Daoy (cell line): ENCODE data around the gene FOXN3. TPM values are rescaled to one million over a fixed set of nuclear protein-coding genes. Genes with fewer than 3 reads are reported as not detected.
A peak's percentile ranks its signal among the peaks of the same experiment; 100 is the strongest.

ENCODE experiments used
- DNase-seq: peaks from one replicate; pipeline ENCODE4 v3.0.0-alpha.2; 2015; ENCODE audit warnings: low read depth
- total RNA-seq: library from RNA; depleted of rRNA; stranded (reverse); fragments of >200 nt; shearing (Covaris generic); gene quantifications from 2 replicates; pipeline ENCODE4 v1.2.3, GENCODE V29; 2014

Gene FOXN3
- total RNA-seq, 1 experiment from 2014 or later = 17.7 TPM

- no peak for DNase-seq
Measured at GRCh38 chr14:89197623-89198022, 219.4 kb downstream of the FOXN3 start.

GRCh38 chr14:89196545-89196944, 220.5 kb downstream of the FOXN3 start:
- no peak for DNase-seq

- no peak for DNase-seq
Measured at GRCh38 chr14:89194376-89194775, 222.7 kb downstream of the FOXN3 start.

GRCh38 chr14:89190765-89191513, 226.1 kb downstream of the FOXN3 start:
- DNase-seq = no peak

GRCh38 chr14:89188492-89188891, 228.5 kb downstream of the FOXN3 start:
- DNase-seq = no peak

GRCh38 chr14:89187501-89187900, 229.5 kb downstream of the FOXN3 start:
- DNase-seq = no peak

- DNase-seq = no peak
Measured at GRCh38 chr14:89186856-89187376, 230.1 kb downstream of the FOXN3 start.

GRCh38 chr14:89185919-89186855, 230.8 kb downstream of the FOXN3 start:
- peak; percentile 41 for DNase-seq

- DNase-seq = no peak
Measured at GRCh38 chr14:89184952-89185351, 232.1 kb downstream of the FOXN3 start.

- DNase-seq = no peak
Measured at GRCh38 chr14:89182326-89182725, 234.7 kb downstream of the FOXN3 start.

GRCh38 chr14:89180546-89180945, 236.5 kb downstream of the FOXN3 start:
- no peak for DNase-seq

- no peak for DNase-seq
Measured at GRCh38 chr14:89179891-89180404, 237.1 kb downstream of the FOXN3 start.

GRCh38 chr14:89178800-89179535, 238.1 kb downstream of the FOXN3 start:
- no peak for DNase-seq

- DNase-seq = no peak
Measured at GRCh38 chr14:89178376-89178775, 238.7 kb downstream of the FOXN3 start.

GRCh38 chr14:89175881-89176799, 240.9 kb downstream of the FOXN3 start:
- DNase-seq = no peak

GRCh38 chr14:89171628-89172027, 245.4 kb downstream of the FOXN3 start:
- DNase-seq = no peak

GRCh38 chr14:89171168-89171567, 245.9 kb downstream of the FOXN3 start:
- DNase-seq = no peak

- no peak for DNase-seq
Measured at GRCh38 chr14:89167705-89168104, 249.3 kb downstream of the FOXN3 start.

- DNase-seq = no peak
Measured at GRCh38 chr14:89166633-89167032, 250.4 kb downstream of the FOXN3 start.
